GM23338 (cell line): ENCODE results near the gene WDR93. TPM values are rescaled to one million over a fixed set of nuclear protein-coding genes. Genes with fewer than 3 reads are reported as not detected.

ENCODE experiments used
- ATAC-seq: fragments of 200-7000 bp; cut with Tn5 transposase; 3 replicates; pipeline ENCODE4 v1.9.1; 2020
- DNase-seq: peaks from one replicate; pipeline ENCODE4 v3.0.0-alpha.2; 2015; ENCODE audit warnings: low spot score
- H2AFZ ChIP-seq: fragments of 200-600 bp; sonication (generic); 2 replicates; pipeline ENCODE4 v1.8.0; 2016; ENCODE audit warnings: antibody characterized with exemption, mild to moderate bottlenecking, moderate library complexity
- H3F3A ChIP-seq: fragments of 200-600 bp; sonication (generic); replicated peaks from 2 replicates; pipeline ENCODE4 v1.8.0; 2017; ENCODE audit warnings: antibody characterized with exemption, mixed run types, low read depth
- H3K27ac ChIP-seq: fragments of 200-600 bp; sonication (generic); 2 replicates; pipeline ENCODE4 v1.6.1; 2016; ENCODE audit warnings: low read depth
- H3K27me3 ChIP-seq: fragments of 200-600 bp; sonication (generic); 2 replicates; pipeline ENCODE4 v1.8.0; 2016; ENCODE audit warnings: mild to moderate bottlenecking, mixed run types, moderate library complexity; ENCODE audit not compliant: insufficient read depth
- H3K36me3 ChIP-seq: fragments of 200-600 bp; sonication (generic); 2 replicates; pipeline ENCODE4 v1.8.0; 2016; ENCODE audit warnings: mild to moderate bottlenecking; ENCODE audit not compliant: insufficient read depth
- H3K4me1 ChIP-seq: fragments of 200-600 bp; sonication (generic); 2 replicates; pipeline ENCODE4 v1.8.0; 2016; ENCODE audit warnings: mild to moderate bottlenecking, moderate library complexity; ENCODE audit not compliant: insufficient read depth
- H3K4me2 ChIP-seq: fragments of 200-600 bp; sonication (generic); 2 replicates; pipeline ENCODE4 v1.7.1; 2017; ENCODE audit warnings: mixed run types
- H3K4me3 ChIP-seq: fragments of 200-600 bp; sonication (generic); 2 replicates; pipeline ENCODE4 v1.6.1; 2016; ENCODE audit warnings: mixed run types
- H3K79me2 ChIP-seq: fragments of 200-600 bp; sonication (generic); replicated peaks from 2 replicates; pipeline ENCODE4 v1.8.0; 2017; ENCODE audit warnings: mild to moderate bottlenecking; ENCODE audit not compliant: insufficient read depth
- H3K9me2 ChIP-seq: fragments of 200-600 bp; sonication (generic); 2 replicates; pipeline ENCODE4 v1.8.0; 2017; ENCODE audit not compliant: insufficient read depth
- H4K20me1 ChIP-seq: fragments of 200-600 bp; sonication (generic); replicated peaks from 2 replicates; pipeline ENCODE4 v1.8.0; 2017; ENCODE audit warnings: mild to moderate bottlenecking; ENCODE audit not compliant: insufficient read depth
- H3K27ac Mint-ChIP-seq: 2 replicates; pipeline ENCODE4 v1.8.0; 2020; ENCODE audit warnings: inconsistent platforms, mild to moderate bottlenecking, moderate library complexity, mixed read lengths
- H3K27me3 Mint-ChIP-seq: 3 replicates; pipeline ENCODE4 v1.8.0; 2022; ENCODE audit warnings: low read depth, mild to moderate bottlenecking, moderate library complexity, mixed read lengths, inconsistent platforms; ENCODE audit not compliant: insufficient read depth, poor library complexity
- H3K36me3 Mint-ChIP-seq: 3 replicates; pipeline ENCODE4 v1.8.0; 2021; ENCODE audit warnings: low read depth, mild to moderate bottlenecking, inconsistent platforms, moderate library complexity, mixed read lengths
- H3K4me1 Mint-ChIP-seq: 3 replicates; pipeline ENCODE4 v1.8.0; 2020; ENCODE audit warnings: mild to moderate bottlenecking, inconsistent platforms, mixed read lengths
- H3K4me3 Mint-ChIP-seq: 3 replicates; pipeline ENCODE4 v1.8.0; 2021; ENCODE audit warnings: moderate library complexity, mild to moderate bottlenecking, inconsistent platforms, mixed read lengths
- H3K9me3 Mint-ChIP-seq: 3 replicates; pipeline ENCODE4 v1.8.0; 2020; ENCODE audit warnings: moderate library complexity, mild to moderate bottlenecking, inconsistent platforms, mixed read lengths
- CREB1 ChIP-seq: fragments of 250-450 bp; sonication (Bioruptor Pico); IDR thresholded peaks from 2 replicates; pipeline ENCODE4 v1.5.0; 2020; ENCODE audit warnings: low read depth, mild to moderate bottlenecking, moderate library complexity
- CTCF ChIP-seq, 2 experiments: fragments of 200-600 bp in 1 of 2; sonication (generic) in 1 of 2; conservative IDR thresholded peaks; 2 replicates each; pipeline versions ENCODE4 v1.5.1 to v1.6.1; 2016 to 2017; ENCODE audit warnings: antibody characterized with exemption in 2 of 2, low read depth in 2 of 2, mild to moderate bottlenecking in 2 of 2, moderate library complexity in 1 of 2
- ETS1 ChIP-seq: IDR thresholded peaks from 2 replicates; pipeline ENCODE4 v1.6.1; 2016; ENCODE audit warnings: antibody characterized with exemption
- EZH2 ChIP-seq: fragments of 200-600 bp; sonication (generic); IDR thresholded peaks from one replicate; pipeline ENCODE4 v1.8.0; 2017; ENCODE audit warnings: antibody characterized with exemption, mild to moderate bottlenecking, low read depth; ENCODE audit not compliant: unreplicated experiment
- EZH2phosphoT487 ChIP-seq: fragments of 200-600 bp; sonication (generic); IDR thresholded peaks from one replicate; pipeline ENCODE4 v1.8.1; 2018; ENCODE audit warnings: antibody characterized with exemption; ENCODE audit not compliant: unreplicated experiment
- JUNB ChIP-seq: IDR thresholded peaks from one replicate; pipeline ENCODE4 v1.6.1; 2016; ENCODE audit warnings: antibody characterized with exemption; ENCODE audit not compliant: unreplicated experiment
- NANOG ChIP-seq: IDR thresholded peaks from 2 replicates; pipeline ENCODE4 v1.6.1; 2016; ENCODE audit warnings: antibody characterized with exemption, borderline replicate concordance
- POLR2AphosphoS5 ChIP-seq: IDR thresholded peaks from 2 replicates; pipeline ENCODE4 v1.6.1; 2016; ENCODE audit warnings: antibody characterized with exemption, low read depth
- REST ChIP-seq: IDR thresholded peaks from one replicate; pipeline ENCODE4 v1.6.1; 2018; ENCODE audit warnings: antibody characterized with exemption; ENCODE audit not compliant: unreplicated experiment
- STAT1 ChIP-seq: IDR thresholded peaks from one replicate; pipeline ENCODE4 v1.6.1; 2016; ENCODE audit warnings: antibody characterized with exemption; ENCODE audit not compliant: unreplicated experiment
- ZNF114 ChIP-seq: fragments of 250-450 bp; sonication (Bioruptor Pico); IDR thresholded peaks from 2 replicates; pipeline ENCODE4 v1.5.0; 2020; ENCODE audit warnings: mild to moderate bottlenecking, moderate library complexity
- ZNF331 ChIP-seq: fragments of 250-450 bp; sonication (Bioruptor Pico); IDR thresholded peaks from 2 replicates; pipeline ENCODE4 v1.5.0; 2020; ENCODE audit warnings: low read depth, mild to moderate bottlenecking, moderate library complexity
- polyA plus RNA-seq: library from polyadenylated mRNA; unstranded; fragments of >200 nt; fragmentation: Nextera tagmentation; extraction: Ambion mirVana; gene quantifications from 2 replicates; pipeline ENCODE4 v1.2.1, GENCODE V29; 2016
- total RNA-seq: library from RNA; depleted of rRNA; stranded (reverse); fragments of >200 nt; shearing (Covaris generic); gene quantifications from 2 replicates; pipeline ENCODE4 v1.2.3, GENCODE V29; 2014
- TF ChIP-seq, protein P1 (sequence below): fragments of 250-450 bp; sonication (Bioruptor Pico); IDR thresholded peaks from 2 replicates; pipeline ENCODE4 v1.5.0; 2020; ENCODE audit warnings: mild to moderate bottlenecking, moderate library complexity

The WDR93 gene
- total and polyA plus RNA-seq, 2 experiments from 2014 or later: 0.14 TPM; not detected in 1

GRCh38 chr15:89714775-89715174 lies 24.2 kb downstream of the WDR93 start:
- H3K36me3 ChIP-seq: no peaks in the 10 kb centered on the region
- H3K79me2 ChIP-seq: no peaks in the 10 kb centered on the region
- no peak overlapping the region for H3K4me2 ChIP-seq
- H3K9me2 ChIP-seq: no peaks in the 10 kb centered on the region
- ATAC-seq (no peak), DNase-seq (no peak)
- H3K4me1 Mint-ChIP-seq: no peaks in the 10 kb centered on the region
- H3K27me3 ChIP-seq: no peaks in the 10 kb centered on the region
- no peak overlapping the region for H3K4me3 ChIP-seq
- peaks cover 4% of the 10 kb centered on the region for H3K27me3 Mint-ChIP-seq
- TF ChIP-seq CTCF (conservative IDR thresholded peaks at IDR 0.05; ENCODE audit: low read depth in 2 of 2): no peak
- TF ChIP-seq EZH2phosphoT487: no peak
- no peak for TF ChIP-seq REST
- no peak for TF ChIP-seq ZNF331 (CRISPR knock-in tag)
- no peak for TF ChIP-seq ZNF114 (CRISPR knock-in tag)
- no peak for TF ChIP-seq STAT1
- TF ChIP-seq, protein P1, sequence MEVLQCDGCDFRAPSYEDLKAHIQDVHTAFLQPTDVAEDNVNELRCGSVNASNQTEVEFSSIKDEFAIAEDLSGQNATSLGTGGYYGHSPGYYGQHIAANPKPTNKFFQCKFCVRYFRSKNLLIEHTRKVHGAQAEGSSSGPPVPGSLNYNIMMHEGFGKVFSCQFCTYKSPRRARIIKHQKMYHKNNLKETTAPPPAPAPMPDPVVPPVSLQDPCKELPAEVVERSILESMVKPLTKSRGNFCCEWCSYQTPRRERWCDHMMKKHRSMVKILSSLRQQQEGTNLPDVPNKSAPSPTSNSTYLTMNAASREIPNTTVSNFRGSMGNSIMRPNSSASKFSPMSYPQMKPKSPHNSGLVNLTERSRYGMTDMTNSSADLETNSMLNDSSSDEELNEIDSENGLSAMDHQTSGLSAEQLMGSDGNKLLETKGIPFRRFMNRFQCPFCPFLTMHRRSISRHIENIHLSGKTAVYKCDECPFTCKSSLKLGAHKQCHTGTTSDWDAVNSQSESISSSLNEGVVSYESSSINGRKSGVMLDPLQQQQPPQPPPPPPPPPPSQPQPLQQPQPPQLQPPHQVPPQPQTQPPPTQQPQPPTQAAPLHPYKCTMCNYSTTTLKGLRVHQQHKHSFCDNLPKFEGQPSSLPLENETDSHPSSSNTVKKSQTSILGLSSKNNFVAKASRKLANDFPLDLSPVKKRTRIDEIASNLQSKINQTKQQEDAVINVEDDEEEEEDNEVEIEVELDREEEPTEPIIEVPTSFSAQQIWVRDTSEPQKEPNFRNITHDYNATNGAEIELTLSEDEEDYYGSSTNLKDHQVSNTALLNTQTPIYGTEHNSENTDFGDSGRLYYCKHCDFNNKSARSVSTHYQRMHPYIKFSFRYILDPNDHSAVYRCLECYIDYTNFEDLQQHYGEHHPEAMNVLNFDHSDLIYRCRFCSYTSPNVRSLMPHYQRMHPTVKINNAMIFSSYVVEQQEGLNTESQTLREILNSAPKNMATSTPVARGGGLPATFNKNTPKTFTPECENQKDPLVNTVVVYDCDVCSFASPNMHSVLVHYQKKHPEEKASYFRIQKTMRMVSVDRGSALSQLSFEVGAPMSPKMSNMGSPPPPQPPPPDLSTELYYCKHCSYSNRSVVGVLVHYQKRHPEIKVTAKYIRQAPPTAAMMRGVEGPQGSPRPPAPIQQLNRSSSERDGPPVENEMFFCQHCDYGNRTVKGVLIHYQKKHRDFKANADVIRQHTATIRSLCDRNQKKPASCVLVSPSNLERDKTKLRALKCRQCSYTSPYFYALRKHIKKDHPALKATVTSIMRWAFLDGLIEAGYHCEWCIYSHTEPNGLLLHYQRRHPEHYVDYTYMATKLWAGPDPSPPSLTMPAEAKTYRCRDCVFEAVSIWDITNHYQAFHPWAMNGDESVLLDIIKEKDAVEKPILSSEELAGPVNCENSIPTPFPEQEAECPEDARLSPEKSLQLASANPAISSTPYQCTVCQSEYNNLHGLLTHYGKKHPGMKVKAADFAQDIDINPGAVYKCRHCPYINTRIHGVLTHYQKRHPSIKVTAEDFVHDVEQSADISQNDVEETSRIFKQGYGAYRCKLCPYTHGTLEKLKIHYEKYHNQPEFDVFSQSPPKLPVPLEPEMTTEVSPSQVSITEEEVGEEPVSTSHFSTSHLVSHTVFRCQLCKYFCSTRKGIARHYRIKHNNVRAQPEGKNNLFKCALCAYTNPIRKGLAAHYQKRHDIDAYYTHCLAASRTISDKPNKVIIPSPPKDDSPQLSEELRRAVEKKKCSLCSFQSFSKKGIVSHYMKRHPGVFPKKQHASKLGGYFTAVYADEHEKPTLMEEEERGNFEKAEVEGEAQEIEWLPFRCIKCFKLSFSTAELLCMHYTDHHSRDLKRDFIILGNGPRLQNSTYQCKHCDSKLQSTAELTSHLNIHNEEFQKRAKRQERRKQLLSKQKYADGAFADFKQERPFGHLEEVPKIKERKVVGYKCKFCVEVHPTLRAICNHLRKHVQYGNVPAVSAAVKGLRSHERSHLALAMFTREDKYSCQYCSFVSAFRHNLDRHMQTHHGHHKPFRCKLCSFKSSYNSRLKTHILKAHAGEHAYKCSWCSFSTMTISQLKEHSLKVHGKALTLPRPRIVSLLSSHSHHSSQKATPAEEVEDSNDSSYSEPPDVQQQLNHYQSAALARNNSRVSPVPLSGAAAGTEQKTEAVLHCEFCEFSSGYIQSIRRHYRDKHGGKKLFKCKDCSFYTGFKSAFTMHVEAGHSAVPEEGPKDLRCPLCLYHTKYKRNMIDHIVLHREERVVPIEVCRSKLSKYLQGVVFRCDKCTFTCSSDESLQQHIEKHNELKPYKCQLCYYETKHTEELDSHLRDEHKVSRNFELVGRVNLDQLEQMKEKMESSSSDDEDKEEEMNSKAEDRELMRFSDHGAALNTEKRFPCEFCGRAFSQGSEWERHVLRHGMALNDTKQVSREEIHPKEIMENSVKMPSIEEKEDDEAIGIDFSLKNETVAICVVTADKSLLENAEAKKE (CRISPR knock-in tag): no peak
- TF ChIP-seq ETS1: no peak
- TF ChIP-seq EZH2: no peak
- TF ChIP-seq NANOG: no peak
- TF ChIP-seq POLR2AphosphoS5: no peak
- no peak for TF ChIP-seq CREB1 (CRISPR knock-in tag)
- TF ChIP-seq JUNB: no peak
- no peaks in the 10 kb centered on the region for H3K4me1 ChIP-seq
- no peak overlapping the region for H3K4me3 Mint-ChIP-seq
- no peak overlapping the region for H3K27ac ChIP-seq
- no peaks in the 10 kb centered on the region for H3K36me3 Mint-ChIP-seq
- no peaks in the 10 kb centered on the region for H3K9me3 Mint-ChIP-seq
- no peaks in the 10 kb centered on the region for H3F3A ChIP-seq
- H4K20me1 ChIP-seq: no peaks in the 10 kb centered on the region
- H2AFZ ChIP-seq: 0 out of 2 replicates have a peak overlapping the region, but pooled peaks have one; percentile 23
- no peak overlapping the region for H3K27ac Mint-ChIP-seq
